CD4-positive, alpha-beta T cell (primary cell): ENCODE results near the gene RALGPS1. TPM values are rescaled to one million over a fixed set of nuclear protein-coding genes. Genes with fewer than 3 reads are reported as not detected.

Experiments used
- ATAC-seq: fragments of 200-7000 bp; cut with Tn5 transposase; one replicate; pipeline ENCODE4 v1.10.0; 2022; ENCODE audit warnings: mild to moderate bottlenecking; ENCODE audit not compliant: poor library complexity
- CTCF ChIA-PET: fragments of 350-600 bp; sonication (Branson Sonifier 250); formaldehyde crosslinking; loops from one replicate; lab custom pipeline; 2021; ENCODE audit warnings: antibody characterized with exemption, inconsistent platforms; lab: Charles Lee
- POLR2A ChIA-PET: fragments of 350-600 bp; sonication (Branson Sonifier 250); formaldehyde crosslinking; loops from one replicate; lab custom pipeline; 2021; ENCODE audit warnings: antibody characterized with exemption, inconsistent platforms; lab: Charles Lee
- DNase-seq, 14 experiments: peaks; one replicate each; pipeline ENCODE4 v3.0.0-alpha.2; 2013 to 2020; ENCODE audit warnings: mixed read lengths in 2 of 14
- H3K27ac ChIP-seq, 2 donors: one replicate each; pipeline versions ENCODE4 v1.5.1 to v1.7.0; 2013; ENCODE audit warnings: low read length in 2 of 2, low read depth in 1 of 2, mild to moderate bottlenecking in 1 of 2
- H3K27me3 ChIP-seq, 2 experiments: 1 replicate in 1 of 2; 2 replicates in 1 of 2; pipeline versions ENCODE4 v1.6.1 to v1.7.0; 2013; ENCODE audit warnings: low read length in 2 of 2, control low read depth in 1 of 2, mild to moderate bottlenecking in 1 of 2, moderate library complexity in 1 of 2; ENCODE audit not compliant: insufficient read depth in 2 of 2, control insufficient read depth in 1 of 2
- H3K36me3 ChIP-seq: one replicate; pipeline ENCODE4 v1.6.1; 2013; ENCODE audit warnings: low read length, control low read depth; ENCODE audit not compliant: insufficient read depth
- H3K4me1 ChIP-seq: one replicate; pipeline ENCODE4 v1.6.1; 2013; ENCODE audit warnings: low read length, control low read depth; ENCODE audit not compliant: insufficient read depth
- H3K4me3 ChIP-seq: one replicate; pipeline ENCODE4 v1.5.1; 2013; ENCODE audit warnings: mild to moderate bottlenecking, low read length, moderate library complexity
- H3K9me3 ChIP-seq, 2 experiments: 1 replicate in 1 of 2; 2 replicates in 1 of 2; pipeline versions ENCODE4 v1.6.1 to v1.7.0; 2013; ENCODE audit warnings: low read length in 2 of 2, mild to moderate bottlenecking in 2 of 2, control low read depth in 1 of 2, moderate library complexity in 1 of 2; ENCODE audit not compliant: control insufficient read depth in 1 of 2, insufficient read depth in 1 of 2
- H3K27ac Mint-ChIP-seq: one replicate; pipeline ENCODE4 v1.8.0; 2020; ENCODE audit warnings: mixed read lengths
- H3K27me3 Mint-ChIP-seq: one replicate; pipeline ENCODE4 v1.8.0; 2021; ENCODE audit warnings: mixed read lengths
- H3K36me3 Mint-ChIP-seq: one replicate; pipeline ENCODE4 v1.8.0; 2021; ENCODE audit warnings: low read depth, mixed read lengths
- H3K4me1 Mint-ChIP-seq: one replicate; pipeline ENCODE4 v1.8.0; 2021; ENCODE audit warnings: low read depth, mixed read lengths
- H3K4me3 Mint-ChIP-seq: one replicate; pipeline ENCODE4 v1.8.0; 2020; ENCODE audit warnings: mild to moderate bottlenecking, mixed read lengths
- H3K9me3 Mint-ChIP-seq: one replicate; pipeline ENCODE4 v1.8.0; 2020; ENCODE audit warnings: mixed read lengths
- intact Hi-C, 2 experiments: fragments of 100-400 bp; cut with DNase I in 1 of 2; cut with micrococcal nuclease in 1 of 2; formaldehyde crosslinking; loops; one replicate each; pipeline versions ENCODE4 v1.15.1 to v1.9.0; 2023 to 2025; cut with DNase I, micrococcal nuclease
- total RNA-seq, 174 experiments: library from RNA in 2 of 174; stranded (reverse) in 2 of 174; gene quantifications; one replicate each; pipeline ENCODE4 v1.2.3 and lab custom pipeline; 2021 to 2026
- TF ChIP-seq, protein P1 (sequence below): fragments of 200-600 bp; IDR thresholded peaks from one replicate; pipeline ENCODE4 v1.8.0; 2022; ENCODE audit warnings: antibody characterized with exemption, mild to moderate bottlenecking

RALGPS1 gene
- total RNA-seq, 2 experiments from 2014 or later: 5.8 to 6.3 TPM

DNA sequence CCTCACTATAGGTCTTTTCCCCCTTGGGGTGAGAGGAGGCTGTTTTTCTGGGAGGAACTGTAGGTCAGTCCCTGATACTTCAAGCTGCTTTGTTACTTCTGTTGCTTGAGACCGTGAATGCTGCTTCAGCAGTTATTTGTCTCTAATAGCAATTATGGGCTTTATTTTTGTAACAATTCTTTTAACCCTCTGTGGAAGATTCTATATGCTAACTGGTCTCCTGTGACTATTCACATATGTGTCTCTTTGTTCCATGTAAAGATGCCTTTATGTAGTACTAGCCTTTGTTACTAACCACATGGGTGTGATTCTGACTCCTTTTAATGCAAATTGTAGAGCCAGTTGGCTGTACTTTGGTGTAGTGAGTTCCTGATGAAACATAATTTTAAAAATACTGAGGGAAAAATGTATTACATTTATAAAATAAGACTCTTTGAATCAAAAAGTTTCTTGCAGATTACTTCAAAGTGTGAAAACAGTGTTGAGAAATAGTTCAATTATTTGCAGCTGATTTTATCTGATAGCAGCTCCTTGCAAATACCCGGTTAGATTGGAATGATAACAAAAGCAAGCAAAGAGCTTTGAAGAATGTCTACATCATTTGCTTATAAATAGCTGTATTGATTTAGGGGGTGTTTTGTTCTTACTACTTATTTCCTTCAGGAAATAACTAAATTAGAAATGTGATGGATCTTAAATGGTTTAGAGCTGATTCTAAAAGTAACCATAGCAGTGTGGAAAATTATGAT, 161.2 kb downstream of the RALGPS1 start:
- no peak for DNase-seq
- peaks cover 0 to 5% of the 10 kb centered on the region in 2 experiments for H3K9me3 ChIP-seq
- Mint-ChIP-seq H3K36me3 (peaks cover 15% of the 10 kb centered on the region), H3K4me1 (no peaks in the 10 kb centered on the region), H3K27ac (no peak overlapping the region), H3K9me3 (peaks cover 4% of the 10 kb centered on the region), H3K4me3 (no peak overlapping the region), H3K27me3 (no peaks in the 10 kb centered on the region)
- no peaks in the 10 kb centered on the region for H3K4me1 ChIP-seq
- ATAC-seq: no peak
- intact Hi-C loops: no loop called here
- ChIA-PET CTCF (no interaction called here), POLR2A (no interaction called here)
- no peaks in the 10 kb centered on the region for H3K36me3 ChIP-seq
- no peak overlapping the region for H3K27ac ChIP-seq
- no peak overlapping the region for H3K4me3 ChIP-seq
- TF ChIP-seq, protein P1, sequence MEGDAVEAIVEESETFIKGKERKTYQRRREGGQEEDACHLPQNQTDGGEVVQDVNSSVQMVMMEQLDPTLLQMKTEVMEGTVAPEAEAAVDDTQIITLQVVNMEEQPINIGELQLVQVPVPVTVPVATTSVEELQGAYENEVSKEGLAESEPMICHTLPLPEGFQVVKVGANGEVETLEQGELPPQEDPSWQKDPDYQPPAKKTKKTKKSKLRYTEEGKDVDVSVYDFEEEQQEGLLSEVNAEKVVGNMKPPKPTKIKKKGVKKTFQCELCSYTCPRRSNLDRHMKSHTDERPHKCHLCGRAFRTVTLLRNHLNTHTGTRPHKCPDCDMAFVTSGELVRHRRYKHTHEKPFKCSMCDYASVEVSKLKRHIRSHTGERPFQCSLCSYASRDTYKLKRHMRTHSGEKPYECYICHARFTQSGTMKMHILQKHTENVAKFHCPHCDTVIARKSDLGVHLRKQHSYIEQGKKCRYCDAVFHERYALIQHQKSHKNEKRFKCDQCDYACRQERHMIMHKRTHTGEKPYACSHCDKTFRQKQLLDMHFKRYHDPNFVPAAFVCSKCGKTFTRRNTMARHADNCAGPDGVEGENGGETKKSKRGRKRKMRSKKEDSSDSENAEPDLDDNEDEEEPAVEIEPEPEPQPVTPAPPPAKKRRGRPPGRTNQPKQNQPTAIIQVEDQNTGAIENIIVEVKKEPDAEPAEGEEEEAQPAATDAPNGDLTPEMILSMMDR: no peak
- H3K27me3 ChIP-seq: no peaks in the 10 kb centered on the region

DNA sequence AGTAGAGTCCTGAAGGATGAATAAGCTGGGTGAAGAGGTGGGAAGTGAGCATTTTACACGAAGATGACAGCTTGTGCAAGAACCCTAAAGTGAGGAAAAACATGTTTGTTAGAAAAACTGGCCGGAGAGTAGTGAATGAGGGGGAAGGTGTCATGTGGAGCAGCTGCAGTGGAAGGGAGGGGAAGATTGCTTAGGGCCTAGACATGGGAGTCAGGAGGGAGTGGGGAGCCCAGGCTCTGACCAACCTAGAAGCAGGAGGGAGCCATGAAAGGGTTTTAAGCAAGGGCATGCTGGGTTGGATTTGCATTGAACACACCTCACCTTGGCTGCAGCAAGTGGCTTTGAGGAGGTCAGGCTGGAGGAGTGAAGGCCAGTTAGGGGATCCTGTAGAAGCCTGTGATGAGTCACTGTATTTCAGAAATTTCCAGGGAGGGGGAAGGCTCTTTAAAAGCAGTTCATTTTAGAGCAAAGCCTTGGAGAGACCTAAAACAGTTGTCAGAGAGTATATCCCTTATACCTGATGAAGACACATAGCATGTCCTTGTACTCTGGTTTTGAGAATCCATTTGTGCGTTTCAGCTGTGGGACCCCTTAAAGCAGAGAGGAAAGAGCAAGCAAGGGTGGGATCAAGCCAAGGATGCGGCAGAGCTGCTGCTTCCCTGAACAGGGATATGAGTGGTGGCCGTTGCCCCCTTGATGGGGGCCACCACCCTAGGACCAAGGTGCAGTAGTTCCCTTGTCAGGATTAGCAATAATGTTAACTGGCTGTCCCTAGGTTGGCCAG, 162.5 kb downstream of the RALGPS1 start:
- Mint-ChIP-seq H3K4me3 (no peak overlapping the region), H3K27ac (no peak overlapping the region), H3K9me3 (peaks cover under 1% of the 10 kb centered on the region), H3K4me1 (no peaks in the 10 kb centered on the region), H3K27me3 (no peaks in the 10 kb centered on the region), H3K36me3 (peaks cover 10% of the 10 kb centered on the region)
- H3K4me3 ChIP-seq: no peak overlapping the region
- no peaks in the 10 kb centered on the region for H3K4me1 ChIP-seq
- TF ChIP-seq, protein P1: no peak
- ChIA-PET POLR2A (no interaction called here), CTCF (no interaction called here)
- H3K36me3 ChIP-seq: no peaks in the 10 kb centered on the region
- H3K27ac ChIP-seq: no peak overlapping the region
- DNase-seq (no peak), ATAC-seq (no peak)
- peaks cover 0 to 3% of the 10 kb centered on the region in 2 experiments for H3K9me3 ChIP-seq
- intact Hi-C loops: no loop called here
- H3K27me3 ChIP-seq: no peaks in the 10 kb centered on the region

DNA sequence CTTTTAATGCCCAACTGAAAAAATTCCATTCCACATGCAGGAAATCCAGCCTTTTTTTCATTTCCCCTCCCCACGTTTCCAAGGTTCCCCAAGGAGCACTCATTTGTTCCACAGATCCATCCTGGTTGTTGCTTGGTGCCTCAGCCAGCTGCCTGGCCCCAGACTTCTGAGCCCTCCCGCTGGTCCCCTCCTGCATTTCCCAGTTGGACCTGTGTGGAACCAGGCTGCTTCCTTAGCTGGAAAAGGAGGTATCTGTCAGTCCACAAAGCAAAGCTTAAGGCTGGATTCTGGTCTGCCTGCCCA, 163.0 kb downstream of the RALGPS1 start:
- Mint-ChIP-seq H3K4me3 (no peak overlapping the region), H3K4me1 (no peaks in the 10 kb centered on the region), H3K27ac (no peak overlapping the region), H3K9me3 (no peaks in the 10 kb centered on the region), H3K27me3 (no peaks in the 10 kb centered on the region), H3K36me3 (peaks cover 5% of the 10 kb centered on the region)
- Histone ChIP-seq H3K27me3 (no peaks in the 10 kb centered on the region), H3K4me1 (no peaks in the 10 kb centered on the region), H3K4me3 (no peak overlapping the region), H3K9me3 (no peaks in the 10 kb centered on the region), H3K36me3 (no peaks in the 10 kb centered on the region), H3K27ac (no peak overlapping the region)
- ATAC-seq (no peak), DNase-seq (no peak)
- TF ChIP-seq, protein P1: no peak
- intact Hi-C loops: no loop called here
- ChIA-PET CTCF (no interaction called here), POLR2A (no interaction called here)
